Mesenchymal stem cell (in vitro differentiated cells and primary cell): Measurements from ENCODE around the gene PGBD2.

Experiments
- DNase-seq: peaks from one replicate; pipeline ENCODE4 v3.0.0-alpha.2; 2013
- H2AFZ ChIP-seq: one replicate; pipeline ENCODE4 v1.6.1; 2013; ENCODE audit warnings: low read depth, mild to moderate bottlenecking, control low read depth, inconsistent platforms, low read length, moderate library complexity
- H2AK5ac ChIP-seq: 2 replicates; pipeline ENCODE4 v1.6.1; 2013; ENCODE audit warnings: low read length, moderate library complexity, mild to moderate bottlenecking, inconsistent platforms; ENCODE audit not compliant: severe bottlenecking
- H2BK120ac ChIP-seq: one replicate; pipeline ENCODE4 v1.6.1; 2013; ENCODE audit warnings: low read depth, mild to moderate bottlenecking, inconsistent platforms, low read length, moderate library complexity
- H2BK12ac ChIP-seq, 2 experiments: one replicate each; pipeline ENCODE4 v1.6.1; 2013; ENCODE audit warnings: inconsistent platforms in 2 of 2, low read length in 2 of 2, mild to moderate bottlenecking in 2 of 2, moderate library complexity in 2 of 2, control low read depth in 1 of 2
- H2BK15ac ChIP-seq: one replicate; pipeline ENCODE4 v1.6.1; 2013; ENCODE audit warnings: mild to moderate bottlenecking, low read depth, inconsistent platforms; ENCODE audit not compliant: poor library complexity, severe bottlenecking
- H2BK5ac ChIP-seq: 2 replicates; pipeline ENCODE4 v1.6.1; 2013; ENCODE audit warnings: low read depth, mild to moderate bottlenecking, low read length, control low read depth, inconsistent platforms; ENCODE audit not compliant: poor library complexity, severe bottlenecking
- H3K14ac ChIP-seq, 2 experiments: one replicate each; pipeline ENCODE4 v1.6.1; 2013; ENCODE audit warnings: inconsistent platforms in 2 of 2, low read length in 2 of 2, control low read depth in 1 of 2, mild to moderate bottlenecking in 1 of 2, moderate library complexity in 1 of 2
- H3K18ac ChIP-seq, 2 experiments: one replicate each; pipeline ENCODE4 v1.6.1; 2013; ENCODE audit warnings: inconsistent platforms in 2 of 2, low read length in 2 of 2, control low read depth in 1 of 2, low read depth in 1 of 2, mild to moderate bottlenecking in 1 of 2
- H3K23ac ChIP-seq, 2 experiments: one replicate each; pipeline ENCODE4 v1.6.1; 2013; ENCODE audit warnings: inconsistent platforms in 2 of 2, low read length in 2 of 2, mild to moderate bottlenecking in 2 of 2, moderate library complexity in 2 of 2, control low read depth in 1 of 2
- H3K27ac ChIP-seq: 2 replicates; pipeline ENCODE4 v1.5.1; 2013; ENCODE audit warnings: mild to moderate bottlenecking, moderate library complexity, low read length, control low read depth, inconsistent platforms; ENCODE audit not compliant: poor library complexity, severe bottlenecking
- H3K27me3 ChIP-seq, 2 experiments: 2 replicates each; pipeline versions ENCODE4 v1.6.1 to v1.7.0; 2013; ENCODE audit warnings: low read length in 2 of 2, mild to moderate bottlenecking in 2 of 2, moderate library complexity in 2 of 2, control low read depth in 1 of 2, inconsistent platforms in 1 of 2; ENCODE audit not compliant: control insufficient read depth in 1 of 2, insufficient read depth in 1 of 2
- H3K36me3 ChIP-seq, 2 experiments: 2 replicates each; pipeline versions ENCODE4 v1.6.1 to v1.7.0; 2013; ENCODE audit warnings: low read length in 2 of 2, control low read depth in 1 of 2, inconsistent platforms in 1 of 2, low read depth in 1 of 2, mild to moderate bottlenecking in 1 of 2; ENCODE audit not compliant: insufficient read depth in 2 of 2, control insufficient read depth in 1 of 2
- H3K4ac ChIP-seq, 2 experiments: one replicate each; pipeline ENCODE4 v1.6.1; 2013; ENCODE audit warnings: inconsistent platforms in 2 of 2, low read length in 2 of 2, mild to moderate bottlenecking in 2 of 2, moderate library complexity in 2 of 2, control low read depth in 1 of 2, low read depth in 1 of 2
- H3K4me1 ChIP-seq: 2 replicates; pipeline ENCODE4 v1.6.1; 2013; ENCODE audit warnings: low read depth, low read length, control low read depth; ENCODE audit not compliant: control insufficient read depth, insufficient read depth
- H3K4me2 ChIP-seq: 2 replicates; pipeline ENCODE4 v1.6.1; 2013; ENCODE audit warnings: low read length, mild to moderate bottlenecking, inconsistent platforms; ENCODE audit not compliant: poor library complexity, severe bottlenecking
- H3K4me3 ChIP-seq, 2 experiments: 2 replicates each; pipeline versions ENCODE4 v1.5.1 to v1.7.0; 2013; ENCODE audit warnings: low read length in 2 of 2, mild to moderate bottlenecking in 2 of 2, control low read depth in 1 of 2, low read depth in 1 of 2; ENCODE audit not compliant: insufficient read depth in 1 of 2
- H3K79me1 ChIP-seq: replicated peaks from 2 replicates; pipeline ENCODE4 v1.6.1; 2013; ENCODE audit warnings: mild to moderate bottlenecking, control low read depth, low read length, inconsistent platforms; ENCODE audit not compliant: poor library complexity, severe bottlenecking
- H3K9ac ChIP-seq: 2 replicates; pipeline ENCODE4 v1.7.0; 2013; ENCODE audit warnings: mild to moderate bottlenecking, low read length, moderate library complexity
- H3K9me3 ChIP-seq: 2 replicates; pipeline ENCODE4 v1.7.0; 2013; ENCODE audit warnings: mild to moderate bottlenecking, low read length; ENCODE audit not compliant: control insufficient read depth
- H4K8ac ChIP-seq: one replicate; pipeline ENCODE4 v1.6.1; 2013; ENCODE audit warnings: inconsistent platforms, mild to moderate bottlenecking, low read length, moderate library complexity
- H4K91ac ChIP-seq: one replicate; pipeline ENCODE4 v1.6.1; 2013; ENCODE audit warnings: mild to moderate bottlenecking, low read length, inconsistent platforms
- WGBS: methylation state at CpG from one replicate; pipeline ENCODE4 v1.1.7; 2013; ENCODE audit warnings: mixed read lengths; 5-methylcytosine and 5-hydroxymethylcytosine counted together

Gene PGBD2

GRCh38 chr1:248872752-248873408 is 33.2 kb upstream of the PGBD2 start:
- H2BK5ac ChIP-seq: no peak overlapping the region
- H3K79me1 ChIP-seq: no peaks in the 10 kb centered on the region
- DNase-seq: peak; percentile 90
- H2BK120ac ChIP-seq: no peak overlapping the region
- H3K9me3 ChIP-seq: no peaks in the 10 kb centered on the region
- H3K36me3 ChIP-seq: no peaks in the 10 kb centered on the region
- H2AFZ ChIP-seq: peak overlapping the region; percentile 51
- H3K23ac ChIP-seq: no peak overlapping the region
- no peaks in the 10 kb centered on the region for H3K27me3 ChIP-seq
- H4K8ac ChIP-seq: peak overlapping the region; percentile 73
- no peak overlapping the region for H2BK15ac ChIP-seq
- H3K4ac ChIP-seq: no peak overlapping the region
- peaks cover 1% of the 10 kb centered on the region for H3K4me1 ChIP-seq
- peak overlapping the region; percentile 70 for H3K27ac ChIP-seq
- peak overlapping the region; percentile 90 for H3K9ac ChIP-seq
- H3K4me2 ChIP-seq: peak overlapping the region; percentile 72
- H4K91ac ChIP-seq: no peak overlapping the region
- peak overlapping the region in 1 of 2 experiments; percentile 64 for H2BK12ac ChIP-seq
- 1% methylated on average over 18 of the region's 31 CpGs for WGBS
- H3K4me3 ChIP-seq: peak overlapping the region; percentile 61 to 83
- H2AK5ac ChIP-seq: no peak overlapping the region
- no peak overlapping the region for H3K14ac ChIP-seq
- peak overlapping the region; percentile 9 to 77 for H3K18ac ChIP-seq

- peak overlapping the region; percentile 70 for H3K27ac ChIP-seq
- H3K79me1 ChIP-seq: no peaks in the 10 kb centered on the region
- peaks cover 1% of the 10 kb centered on the region for H3K4me1 ChIP-seq
- H4K8ac ChIP-seq: peak overlapping the region; percentile 73
- H2BK12ac ChIP-seq: peak overlapping the region in 1 of 2 experiments; percentile 64
- WGBS: under 1% methylated on average over 40 of the region's 41 CpGs
- no peak overlapping the region for H2BK5ac ChIP-seq
- peak overlapping the region; percentile 9 to 77 for H3K18ac ChIP-seq
- no peaks in the 10 kb centered on the region for H3K36me3 ChIP-seq
- peak overlapping the region; percentile 72 for H3K4me2 ChIP-seq
- H3K23ac ChIP-seq: no peak overlapping the region
- H3K4ac ChIP-seq: peak overlapping the region in 1 of 2 experiments; percentile 12
- no peak overlapping the region for H2BK15ac ChIP-seq
- no peak overlapping the region for H3K14ac ChIP-seq
- DNase-seq: peak; percentile 98
- H4K91ac ChIP-seq: no peak overlapping the region
- peak overlapping the region; percentile 51 for H2AFZ ChIP-seq
- H3K4me3 ChIP-seq: peak overlapping the region; percentile 61 to 83
- no peaks in the 10 kb centered on the region for H3K27me3 ChIP-seq
- H3K9ac ChIP-seq: peak overlapping the region; percentile 90
- no peaks in the 10 kb centered on the region for H3K9me3 ChIP-seq
- no peak overlapping the region for H2BK120ac ChIP-seq
- H2AK5ac ChIP-seq: no peak overlapping the region
Measured at GRCh38 chr1:248873409-248873992, 32.5 kb upstream of the PGBD2 start.

GRCh38 chr1:248873993-248874533 is 32.0 kb upstream of the PGBD2 start:
- Histone ChIP-seq H3K36me3 (no peaks in the 10 kb centered on the region), H3K4me3 (peak overlapping the region; percentile 28 to 83), H3K79me1 (no peaks in the 10 kb centered on the region), H4K8ac (no peak overlapping the region), H4K91ac (no peak overlapping the region), H3K18ac (no peak overlapping the region), H3K27ac (peak overlapping the region; percentile 49), H3K9ac (peak overlapping the region; percentile 90), H2BK5ac (no peak overlapping the region), H2BK15ac (no peak overlapping the region), H3K4ac (no peak overlapping the region), H3K23ac (no peak overlapping the region), H2AK5ac (no peak overlapping the region), H2AFZ (no peak overlapping the region), H3K14ac (no peak overlapping the region), H3K9me3 (no peaks in the 10 kb centered on the region), H2BK120ac (no peak overlapping the region), H3K27me3 (no peaks in the 10 kb centered on the region), H2BK12ac (no peak overlapping the region), H3K4me1 (peaks cover 1% of the 10 kb centered on the region), H3K4me2 (peak overlapping the region; percentile 46)
- WGBS: 2% methylated on average over 20 of the region's 23 CpGs
- no peak for DNase-seq

- Histone ChIP-seq H3K18ac (no peak overlapping the region), H2BK15ac (no peak overlapping the region)
Measured at GRCh38 chr1:248881261-248881660, 24.8 kb upstream of the PGBD2 start.

More at GRCh38 chr1:248881261-248881660, 24.8 kb upstream of the PGBD2 start:
- Histone ChIP-seq H2AFZ (no peak overlapping the region), H4K91ac (no peak overlapping the region), H3K9ac (no peak overlapping the region), H2AK5ac (no peak overlapping the region), H3K4me3 (no peak overlapping the region), H2BK5ac (no peak overlapping the region), H2BK120ac (no peak overlapping the region), H3K4me1 (no peaks in the 10 kb centered on the region), H3K27me3 (peaks cover 3 to 4% of the 10 kb centered on the region in 2 experiments), H3K4ac (no peak overlapping the region), H2BK12ac (no peak overlapping the region), H3K14ac (no peak overlapping the region), H4K8ac (no peak overlapping the region), H3K79me1 (no peaks in the 10 kb centered on the region), H3K4me2 (no peak overlapping the region), H3K9me3 (no peaks in the 10 kb centered on the region), H3K27ac (no peak overlapping the region), H3K36me3 (no peaks in the 10 kb centered on the region), H3K23ac (no peak overlapping the region)
- WGBS: 93% methylated on average over 1 of the region's 1 CpG
- DNase-seq: no peak
